Breast epithelium (tissue), 4 donors: Measurements from ENCODE around the gene ASGR2. TPM values are rescaled to one million over a fixed set of nuclear protein-coding genes. Genes with fewer than 3 reads are reported as not detected.
"Not testable (repeated sequence)": the region's sequence is repeated elsewhere in the genome, so short reads cannot be mapped to it uniquely, and the experiment has no call there.

Experiments used
- DNase-seq, 2 donors: peaks; one replicate each; pipeline ENCODE4 v3.0.0-alpha.2; 2019; ENCODE audit warnings: low spot score in 2 of 2
- H3K27ac ChIP-seq, 2 donors: fragments of 200-600 bp; sonication (generic) in 1 of 2; one replicate each; pipeline ENCODE4 v1.5.1; 2016 to 2019; ENCODE audit warnings: mild to moderate bottlenecking in 1 of 2
- H3K27me3 ChIP-seq, 2 donors: fragments of 200-600 bp; sonication (generic) in 1 of 2; one replicate each; pipeline versions ENCODE4 v1.5.1 to v1.6.0; 2017 to 2019; ENCODE audit warnings: control low read depth in 1 of 2, mild to moderate bottlenecking in 1 of 2
- H3K36me3 ChIP-seq: fragments of 200-600 bp; one replicate; pipeline ENCODE4 v1.5.1; 2019
- H3K4me1 ChIP-seq, 2 donors: fragments of 200-600 bp; sonication (generic); one replicate each; pipeline ENCODE4 v1.5.1; 2016 to 2019; ENCODE audit warnings: control low read depth in 1 of 2
- H3K4me3 ChIP-seq, 3 donors: fragments of 200-600 bp; sonication (generic); 1 replicate in 2 of 3; 2 replicates in 1 of 3; pipeline ENCODE4 v1.5.1; 2016 to 2019; ENCODE audit warnings: mild to moderate bottlenecking in 3 of 3, moderate library complexity in 2 of 3
- H3K9me3 ChIP-seq, 2 donors: fragments of 200-600 bp; sonication (generic) in 1 of 2; one replicate each; pipeline ENCODE4 v1.5.1; 2016 to 2019; ENCODE audit warnings: control low read depth in 1 of 2
- CTCF ChIP-seq, 3 donors: fragments of 450-650 bp; IDR thresholded peaks; one replicate each; pipeline ENCODE4 v1.5.1; 2016 to 2017; ENCODE audit warnings: antibody characterized with exemption in 3 of 3, mild to moderate bottlenecking in 3 of 3, moderate library complexity in 3 of 3
- POLR2A ChIP-seq: fragments of 450-650 bp; IDR thresholded peaks from one replicate; pipeline ENCODE4 v1.6.1; 2016; ENCODE audit warnings: antibody characterized with exemption, mild to moderate bottlenecking, moderate library complexity
- POLR2AphosphoS5 ChIP-seq, 3 donors: sonication (generic); formaldehyde crosslinking; IDR thresholded peaks; one replicate each; pipeline ENCODE4 v1.6.1; 2017; ENCODE audit warnings: antibody characterized with exemption in 3 of 3
- intact Hi-C: fragments of 100-400 bp; cut with DNase I; formaldehyde crosslinking; loops from one replicate; pipeline ENCODE4 v1.15.1; 2023; ENCODE audit warnings: low total_unique reads
- total RNA-seq, 3 donors: library from RNA; depleted of rRNA; stranded (reverse); fragments of >200 nt; gene quantifications; one replicate each; pipeline ENCODE4 v1.1.0, GENCODE V29; 2016

ASGR2 gene
- total RNA-seq, 3 donors from 2014 or later = 0.33 to 0.96 (median 0.88) TPM

DNA sequence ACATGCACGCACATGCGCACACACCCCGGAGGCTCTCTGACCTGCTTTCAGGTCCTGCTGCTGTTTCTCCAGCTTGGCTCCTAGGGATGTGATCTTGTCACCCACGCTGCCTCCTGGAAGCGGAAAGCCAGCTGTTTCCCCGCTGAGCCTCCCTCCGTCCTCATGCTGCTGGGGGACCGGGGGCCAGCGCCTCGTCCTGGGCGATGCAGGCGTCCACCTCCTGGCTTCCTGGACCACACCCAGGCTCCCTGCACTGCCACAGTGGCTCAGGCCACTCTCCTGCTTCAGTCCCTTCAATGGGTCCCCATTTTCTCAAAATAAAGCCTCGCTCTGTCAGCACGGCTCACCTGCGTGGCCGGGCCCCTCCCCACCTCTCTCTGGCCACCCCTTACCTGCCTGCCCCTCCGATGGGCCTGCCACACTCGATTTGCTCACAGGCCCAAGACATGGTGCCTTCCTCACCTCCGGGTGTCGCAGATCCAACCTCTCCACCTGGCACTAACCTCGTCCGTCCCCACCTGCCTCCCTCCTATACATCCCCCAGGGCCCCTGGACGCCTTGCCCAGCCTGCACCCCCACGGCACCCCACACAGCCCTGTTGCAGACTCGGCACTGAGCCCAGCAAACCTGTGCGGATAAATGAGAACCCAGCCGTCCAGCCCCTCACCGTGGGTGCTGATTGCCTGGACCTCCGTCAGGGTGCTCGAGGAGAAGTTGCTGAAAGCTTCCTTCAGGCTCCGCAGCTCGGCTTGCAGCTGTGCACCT lies 6.6 kb downstream of the ASGR2 start:
- TF ChIP-seq POLR2A = no peak
- TF ChIP-seq POLR2AphosphoS5 (IDR thresholded peaks at IDR 0.05) = no peak
- TF ChIP-seq CTCF (IDR thresholded peaks at IDR 0.05) = no peak
- no peaks in the 10 kb centered on the region for H3K9me3 ChIP-seq
- no peaks in the 10 kb centered on the region for H3K36me3 ChIP-seq
- intact Hi-C loops = no loop called here
- H3K4me3 ChIP-seq = no peak overlapping the region
- peaks cover 0 to 26% of the 10 kb centered on the region in 2 donors for H3K27me3 ChIP-seq
- no peak for DNase-seq
- no peak overlapping the region for H3K27ac ChIP-seq
- no peaks in the 10 kb centered on the region for H3K4me1 ChIP-seq

- intact Hi-C loops = no loop called here
- peaks cover 0 to 30% of the 10 kb centered on the region in 2 donors for H3K27me3 ChIP-seq
- no peak for TF ChIP-seq POLR2AphosphoS5 (IDR thresholded peaks at IDR 0.05)
- no peak for TF ChIP-seq POLR2A
Measured at GRCh38 chr17:7107012-7107754, 7.4 kb downstream of the ASGR2 start.

GRCh38 chr17:7102421-7102820 lies 12.2 kb downstream of the ASGR2 start:
- Histone ChIP-seq H3K27ac (no peak overlapping the region), H3K4me3 (no peak overlapping the region), H3K9me3 (no peaks in the 10 kb centered on the region), H3K27me3 (peaks cover 0 to 19% of the 10 kb centered on the region in 2 donors), H3K36me3 (no peaks in the 10 kb centered on the region), H3K4me1 (no peaks in the 10 kb centered on the region)
- DNase-seq = no peak
- intact Hi-C loops = no loop called here
- TF ChIP-seq CTCF (IDR thresholded peaks at IDR 0.05) (no peak), POLR2AphosphoS5 (IDR thresholded peaks at IDR 0.05) (no peak), POLR2A (no peak)

More at GRCh38 chr17:7107012-7107754, 7.4 kb downstream of the ASGR2 start:
- no peaks in the 10 kb centered on the region for H3K9me3 ChIP-seq
- no peak for DNase-seq
- H3K36me3 ChIP-seq = no peaks in the 10 kb centered on the region
- H3K4me1 ChIP-seq = no peaks in the 10 kb centered on the region
- no peak overlapping the region for H3K27ac ChIP-seq
- no peak overlapping the region for H3K4me3 ChIP-seq

- H3K36me3 ChIP-seq = no peaks in the 10 kb centered on the region
- H3K9me3 ChIP-seq = no peaks in the 10 kb centered on the region
- no peak for TF ChIP-seq POLR2A
- no peak for TF ChIP-seq CTCF (IDR thresholded peaks at IDR 0.05)
- TF ChIP-seq POLR2AphosphoS5 (IDR thresholded peaks at IDR 0.05) = no peak
- no peak overlapping the region for H3K4me3 ChIP-seq
- no peak for DNase-seq
- H3K27ac ChIP-seq = no peak overlapping the region
- H3K27me3 ChIP-seq = peaks cover 0 to 19% of the 10 kb centered on the region in 2 donors
- H3K4me1 ChIP-seq = no peaks in the 10 kb centered on the region
- intact Hi-C loops = no loop called here
Measured at GRCh38 chr17:7101531-7101930, 13.1 kb downstream of the ASGR2 start.

- H3K4me1 ChIP-seq, intact Hi-C loops, H3K36me3 ChIP-seq, H3K4me3 ChIP-seq, H3K9me3 ChIP-seq, DNase-seq, H3K27ac ChIP-seq: not testable (repeated sequence)
- H3K27me3 ChIP-seq = peaks cover 0 to 19% of the 10 kb centered on the region in 2 donors
Measured at GRCh38 chr17:7100641-7101379, 13.8 kb downstream of the ASGR2 start.
